Endothelial cell of umbilical vein (primary cell): ENCODE results near the gene TAF6. TPM values are rescaled to one million over a fixed set of nuclear protein-coding genes. Genes with fewer than 3 reads are reported as not detected.

Experiments used
- BruUV-seq: library from RNA; stranded (reverse); fragments of 400-500 nt; replicated peaks from 2 replicates; lab custom pipeline; 2021; lab: Mats Ljungman, UMichigan
- CTCF ChIA-PET: fragments of 300-600, 350-600 bp; sonication (Branson Sonifier 250); formaldehyde crosslinking; loops from one replicate; lab custom pipeline; 2021; ENCODE audit warnings: antibody characterized with exemption, inconsistent platforms; lab: Charles Lee
- POLR2A ChIA-PET: fragments of 300-600, 350-600 bp; sonication (Branson Sonifier 250); formaldehyde crosslinking; loops from one replicate; lab custom pipeline; 2021; ENCODE audit warnings: antibody characterized with exemption, inconsistent platforms; lab: Charles Lee
- DNase-seq: peaks from one replicate; pipeline ENCODE4 v3.0.0-alpha.2; 2011; ENCODE audit warnings: low read depth, low spot score
- FAIRE-seq: peaks from 2 replicates; lab custom pipeline; 2011; peaks lifted over from hg19 to GRCh38; lab: Jason Lieb, UNC
- H2AFZ ChIP-seq: 2 replicates; pipeline ENCODE4 v1.6.0; 2012; ENCODE audit warnings: low read depth, low read length, control low read depth, inconsistent platforms
- H3K27ac ChIP-seq: 2 replicates; pipeline ENCODE4 v1.5.1; 2011; ENCODE audit warnings: low read depth, mild to moderate bottlenecking, control low read depth, low read length, moderate library complexity; ENCODE audit not compliant: insufficient read depth
- H3K27me3 ChIP-seq, 2 experiments: 2 replicates each; pipeline versions ENCODE4 v1.6.0 to v1.6.1; 2011; ENCODE audit warnings: low read length in 2 of 2, mixed read lengths in 1 of 2; ENCODE audit not compliant: control insufficient read depth in 2 of 2, insufficient read depth in 2 of 2
- H3K36me3 ChIP-seq, 2 experiments: 2 replicates in 1 of 2; 3 replicates in 1 of 2; pipeline ENCODE4 v1.5.1; 2011; ENCODE audit warnings: low read length in 2 of 2, mild to moderate bottlenecking in 1 of 2, moderate library complexity in 1 of 2; ENCODE audit not compliant: control insufficient read depth in 2 of 2, insufficient read depth in 2 of 2; ENCODE audit errors: extremely low read depth in 1 of 2
- H3K4me1 ChIP-seq: 3 replicates; pipeline ENCODE4 v1.5.1; 2011; ENCODE audit warnings: mild to moderate bottlenecking, low read length; ENCODE audit not compliant: control insufficient read depth, insufficient read depth; ENCODE audit errors: extremely low read depth
- H3K4me2 ChIP-seq: 2 replicates; pipeline ENCODE4 v1.6.1; 2011; ENCODE audit warnings: low read length, control low read depth, mixed read lengths; ENCODE audit not compliant: insufficient read depth
- H3K4me3 ChIP-seq, 3 experiments: fragments of 200-600 bp in 1 of 3; sonication (generic), shearing (Covaris generic) in 1 of 3; replicated peaks in 1 of 3; 2 replicates each; pipeline ENCODE4 v1.5.1; 2011 to 2016; ENCODE audit warnings: control low read depth in 3 of 3, low read length in 3 of 3, mild to moderate bottlenecking in 2 of 3, inconsistent platforms in 1 of 3, low read depth in 1 of 3, moderate library complexity in 1 of 3; ENCODE audit not compliant: insufficient read depth in 1 of 3
- H3K79me2 ChIP-seq: 2 replicates; pipeline ENCODE4 v1.6.0; 2012; ENCODE audit warnings: low read length, inconsistent platforms; ENCODE audit not compliant: control insufficient read depth, insufficient read depth
- H3K9ac ChIP-seq: replicated peaks from 2 replicates; pipeline ENCODE3; 2011; ENCODE audit warnings: low read length, control low read depth; ENCODE audit not compliant: insufficient read depth; ENCODE audit errors: extremely low read depth
- H3K9me1 ChIP-seq: replicated peaks from 3 replicates; pipeline ENCODE4 v1.6.0; 2011; ENCODE audit warnings: mild to moderate bottlenecking, low read length; ENCODE audit not compliant: control insufficient read depth, insufficient read depth; ENCODE audit errors: extremely low read depth
- H3K9me3 ChIP-seq: replicated peaks from 2 replicates; pipeline ENCODE4 v1.5.1; 2012; ENCODE audit warnings: low read length, inconsistent platforms; ENCODE audit not compliant: control insufficient read depth, insufficient read depth
- H4K20me1 ChIP-seq: replicated peaks from 2 replicates; pipeline ENCODE3; 2011; ENCODE audit warnings: mild to moderate bottlenecking, low read length; ENCODE audit not compliant: control insufficient read depth, insufficient read depth; ENCODE audit errors: extremely low read depth
- GATA2 ChIP-seq: IDR thresholded peaks from 2 replicates; pipeline ENCODE4 v1.7.0; 2011; ENCODE audit warnings: low read depth, mild to moderate bottlenecking, moderate library complexity, mixed read lengths, low read length; ENCODE audit not compliant: insufficient read length, insufficient read depth
- dilution Hi-C: fragments of 300-500 bp; cut with MboI; formaldehyde crosslinking; loops from one replicate; pipeline ENCODE4 v1.15.0; 2019; ENCODE audit warnings: low sequenced_read_pairs; ENCODE audit not compliant: extremely low pct_ligation_motif_present
- intact Hi-C: fragments of 100-400 bp; cut with micrococcal nuclease; formaldehyde crosslinking; loops from one replicate; pipeline ENCODE4 v1.10.0; 2022
- microRNA counts: library from miRNA; unstranded; fragments of <30 nt; microRNA quantifications from one replicate; lab custom pipeline; 2016
- microRNA-seq: library from miRNA; unstranded; fragments of <30 nt; microRNA quantifications from one replicate; pipeline ENCODE4 v1.2.0, GENCODE V29; 2021; ENCODE audit warnings: borderline number of aligned reads, borderline replicate concordance
- polyA plus RNA-seq, 4 experiments: library from polyadenylated mRNA; depleted of rRNA in 3 of 4; stranded (reverse) in 3 of 4; unstranded in 1 of 4; fragments of >200 nt; gene quantifications; 2 replicates each; pipeline versions ENCODE4 v1.2.1 to v1.2.3, GENCODE V29; 2011 to 2012; ENCODE audit warnings: missing spikeins in 1 of 4
- small RNA-seq: library from RNA; depleted of rRNA; stranded (forward); fragments of <200 nt; gene quantifications from one replicate; pipeline ENCODE3, GENCODE V24; 2012; ENCODE audit warnings: low replicate concordance, low read depth; ENCODE audit not compliant: insufficient read depth, insufficient read length
- total RNA-seq: library from RNA; stranded (reverse); gene quantifications from 2 replicates; pipeline ENCODE4 v1.2.3, GENCODE V29; 2021

The TAF6 gene
- total and polyA plus RNA-seq, 2 donors (not counting 3 experiments of a cell fraction or from before 2014, with no cell fraction given): 32.7 to 64.6 TPM

- dilution Hi-C loops: no loop called here
- H3K36me3 ChIP-seq: peaks cover 18 to 20% of the 10 kb centered on the region in 2 experiments
- no peaks in the 10 kb centered on the region for H4K20me1 ChIP-seq
- H2AFZ ChIP-seq: no peak overlapping the region
- H3K9me1 ChIP-seq: no peaks in the 10 kb centered on the region
- ChIA-PET CTCF (interaction anchor here (1.2 to 1.5 kb wide), 4 partner anchors 10 to 69 kb away, joined by 3 to 6 read pairs (median 4); partner anchors contain the start of gene ZSCAN21), POLR2A (no interaction called here)
- H3K27me3 ChIP-seq: no peaks in the 10 kb centered on the region
- DNase-seq: no peak
- no peak overlapping the region for H3K9ac ChIP-seq
- no peaks in the 10 kb centered on the region for H3K9me3 ChIP-seq
- no peak overlapping the region for H3K27ac ChIP-seq
- no TSS peak for BruUV-seq
- FAIRE-seq: no peak
- no peak overlapping the region for H3K4me3 ChIP-seq
- TF ChIP-seq GATA2: no peak
- no peaks in the 10 kb centered on the region for H3K79me2 ChIP-seq
- H3K4me2 ChIP-seq: no peak overlapping the region
- intact Hi-C loops: no loop called here
- H3K4me1 ChIP-seq: no peaks in the 10 kb centered on the region
Measured at GRCh38 chr7:100059251-100059739, 59.9 kb downstream of the TAF6 start.

MicroRNAs encoded within 50 kb of the gene (microRNA counts, 767-probe panel; counts per million panel counts)
- microRNA hsa-miR-106b-5p (lab: Ali Mortazavi, UCI) (723 counts per million, percentile 96 among the panel's probes with 10 or more counts), microRNA hsa-miR-25-3p (lab: Ali Mortazavi, UCI) (15,144 counts per million, percentile 98 among the panel's probes with 10 or more counts), microRNA hsa-miR-93-5p (lab: Ali Mortazavi, UCI) (17,996 counts per million, percentile 98 among the panel's probes with 10 or more counts)

Small RNA genes within 50 kb of the gene (microRNA-seq; reads per million reads assigned to microRNA genes)
- gene MIR106B (1,959 reads per million, percentile 88 among the genes with 10 or more reads in this experiment), gene MIR25 (188 reads per million, percentile 65 among the genes with 10 or more reads in this experiment), gene MIR4658 (not detected), gene MIR93 (3,260 reads per million, percentile 92 among the genes with 10 or more reads in this experiment)

Small RNA genes within 50 kb of the gene (small RNA-seq; reads per million reads assigned to genes)
- 1,874 reads per million, percentile 100 among the genes with 10 or more reads in this experiment for gene MIR106B
- 1,302 reads per million, percentile 100 among the genes with 10 or more reads in this experiment for gene MIR25
- gene MIR93: 472 reads per million, percentile 99 among the genes with 10 or more reads in this experiment

Other genes with a start within 250 kb of the TAF6 start
- 0.51 TPM in 1 of 2 replicates, not detected in the other for gene OR2AE1, start 242.3 kb downstream of the TAF6 start, total RNA-seq
- gene OR2AE1, start 242.3 kb downstream of the TAF6 start, polyA plus RNA-seq: 0.13 and 0.18 TPM in 2 replicates
- gene TRIM4, start 199.8 kb downstream of the TAF6 start, total RNA-seq: 19.1 and 22.1 TPM in 2 replicates
- gene TRIM4, start 199.8 kb downstream of the TAF6 start, polyA plus RNA-seq: 10.3 and 13.0 TPM in 2 replicates
- not detected in 2 replicates for gene GJC3, start 189.7 kb downstream of the TAF6 start, total RNA-seq
- 0.28 and 0.33 TPM in 2 replicates for gene GJC3, start 189.7 kb downstream of the TAF6 start, polyA plus RNA-seq
- not detected in 2 replicates for gene AZGP1, start 143.3 kb downstream of the TAF6 start, total RNA-seq
- not detected in 2 replicates for gene AZGP1, start 143.3 kb downstream of the TAF6 start, polyA plus RNA-seq
- gene ZKSCAN1, start 103.8 kb downstream of the TAF6 start, total RNA-seq: 52.8 and 57.8 TPM in 2 replicates
- 9.4 and 12.3 TPM in 2 replicates for gene ZKSCAN1, start 103.8 kb downstream of the TAF6 start, polyA plus RNA-seq
- gene ZSCAN21, start 69.6 kb downstream of the TAF6 start, total RNA-seq: 7.4 and 7.7 TPM in 2 replicates
- 6.5 and 7.7 TPM in 2 replicates for gene ZSCAN21, start 69.6 kb downstream of the TAF6 start, polyA plus RNA-seq
- gene ZNF3, start 37.6 kb downstream of the TAF6 start, total RNA-seq: 30.9 and 31.1 TPM in 2 replicates
- gene ZNF3, start 37.6 kb downstream of the TAF6 start, polyA plus RNA-seq: 20.1 and 21.8 TPM in 2 replicates
- 168 and 188 TPM in 2 replicates for gene COPS6, start 30.4 kb downstream of the TAF6 start, total RNA-seq
- 251 and 268 TPM in 2 replicates for gene COPS6, start 30.4 kb downstream of the TAF6 start, polyA plus RNA-seq
- 183 and 187 TPM in 2 replicates for gene MCM7, start 18.0 kb downstream of the TAF6 start, total RNA-seq
- gene MCM7, start 18.0 kb downstream of the TAF6 start, polyA plus RNA-seq: 145 and 156 TPM in 2 replicates
- 20.5 and 22.7 TPM in 2 replicates for gene AP4M1, start 17.7 kb downstream of the TAF6 start, total RNA-seq
- 27.4 and 31.4 TPM in 2 replicates for gene AP4M1, start 17.7 kb downstream of the TAF6 start, polyA plus RNA-seq
- gene CNPY4, start 276 bp upstream of the TAF6 start, total RNA-seq: 18.0 and 33.7 TPM in 2 replicates
- 22.6 and 28.6 TPM in 2 replicates for gene CNPY4, start 276 bp upstream of the TAF6 start, polyA plus RNA-seq
- 1.3 and 1.8 TPM in 2 replicates for gene MBLAC1, start 7.6 kb upstream of the TAF6 start, total RNA-seq
- gene MBLAC1, start 7.6 kb upstream of the TAF6 start, polyA plus RNA-seq: 1.8 and 2.1 TPM in 2 replicates
- 139 and 140 TPM in 2 replicates for gene LAMTOR4, start 29.6 kb upstream of the TAF6 start, total RNA-seq
- 492 and 520 TPM in 2 replicates for gene LAMTOR4, start 29.6 kb upstream of the TAF6 start, polyA plus RNA-seq
- 23.0 and 24.0 TPM in 2 replicates for gene TRAPPC14, start 39.4 kb upstream of the TAF6 start, total RNA-seq
- gene TRAPPC14, start 39.4 kb upstream of the TAF6 start, polyA plus RNA-seq: 13.3 and 15.6 TPM in 2 replicates
- 6.6 and 7.9 TPM in 2 replicates for gene GAL3ST4, start 49.3 kb upstream of the TAF6 start, total RNA-seq
- gene GAL3ST4, start 49.3 kb upstream of the TAF6 start, polyA plus RNA-seq: 14.6 and 16.7 TPM in 2 replicates
- 17.5 and 20.9 TPM in 2 replicates for gene GPC2, start 58.0 kb upstream of the TAF6 start, total RNA-seq
- 9.2 and 10.7 TPM in 2 replicates for gene GPC2, start 58.0 kb upstream of the TAF6 start, polyA plus RNA-seq
- gene STAG3, start 58.6 kb upstream of the TAF6 start, total RNA-seq: 0.55 and 1.4 TPM in 2 replicates
- 0.29 and 0.40 TPM in 2 replicates for gene STAG3, start 58.6 kb upstream of the TAF6 start, polyA plus RNA-seq
- 0.80 TPM in 1 of 2 replicates, not detected in the other for gene PVRIG, start 100.6 kb upstream of the TAF6 start, total RNA-seq
- not detected in 2 replicates for gene PVRIG, start 100.6 kb upstream of the TAF6 start, polyA plus RNA-seq
- gene SPDYE3, start 188.3 kb upstream of the TAF6 start, total RNA-seq: not detected in 2 replicates
- gene SPDYE3, start 188.3 kb upstream of the TAF6 start, polyA plus RNA-seq: not detected in 2 replicates
- gene PILRB, start 238.8 kb upstream of the TAF6 start, total RNA-seq: 36.5 and 42.5 TPM in 2 replicates
- 45.2 and 47.9 TPM in 2 replicates for gene PILRB, start 238.8 kb upstream of the TAF6 start, polyA plus RNA-seq